HL-60 (cell line): ENCODE measurements around the gene DLK1.

Experiments used
- DNase-seq, 2 experiments: peaks; one replicate each; pipeline ENCODE4 v3.0.0-alpha.2; 2010 to 2020; ENCODE audit warnings: low read depth in 1 of 2, low spot score in 1 of 2
- H3K27ac ChIP-seq: fragments of 250-450 bp; sonication (Bioruptor Pico); replicated peaks from 2 replicates; pipeline ENCODE4 v1.5.1; 2020; ENCODE audit warnings: mild to moderate bottlenecking, moderate library complexity
- H3K27me3 ChIP-seq: fragments of 250-450 bp; sonication (Bioruptor Pico); 2 replicates; pipeline ENCODE4 v1.5.1; 2021; ENCODE audit warnings: mild to moderate bottlenecking, moderate library complexity; ENCODE audit not compliant: insufficient read depth, poor library complexity, severe bottlenecking
- H3K4me3 ChIP-seq: replicated peaks from 2 replicates; pipeline ENCODE4 v1.5.1; 2011; ENCODE audit warnings: mild to moderate bottlenecking, control low read depth, low read length; ENCODE audit not compliant: insufficient read depth
- CTCF ChIP-seq: IDR thresholded peaks from one replicate; pipeline ENCODE4 v1.5.1; 2011; ENCODE audit warnings: low read length, control low read depth, inconsistent platforms; ENCODE audit not compliant: insufficient read depth
- GABPA ChIP-seq: IDR thresholded peaks from 2 replicates; pipeline ENCODE4 v1.6.1; 2012; ENCODE audit warnings: low read depth
- POLR2AphosphoS5 ChIP-seq: IDR thresholded peaks from 2 replicates; pipeline ENCODE4 v1.6.1; 2012; ENCODE audit warnings: low read depth
- REST ChIP-seq: IDR thresholded peaks from 2 replicates; pipeline ENCODE4 v1.6.1; 2012; ENCODE audit warnings: low read depth; ENCODE audit not compliant: insufficient replicate concordance
- SPI1 ChIP-seq: IDR thresholded peaks from 2 replicates; pipeline ENCODE4 v1.6.1; 2012; ENCODE audit warnings: low read depth, mild to moderate bottlenecking, borderline replicate concordance

The DLK1 gene

GRCh38 chr14:100767788-100768536, 41.3 kb downstream of the DLK1 start:
- H3K27ac ChIP-seq, result no peak overlapping the region
- no peak for DNase-seq
- TF ChIP-seq CTCF (no peak), REST (no peak), POLR2AphosphoS5 (no peak), SPI1 (no peak), GABPA (no peak)

GRCh38 chr14:100769035-100769939, 42.6 kb downstream of the DLK1 start:
- Histone ChIP-seq H3K4me3 (no peak overlapping the region), H3K27ac (no peak overlapping the region), H3K27me3 (no peaks in the 10 kb centered on the region)
- TF ChIP-seq SPI1, result no peak
- no peak for TF ChIP-seq POLR2AphosphoS5
- no peak for TF ChIP-seq REST
- no peak for TF ChIP-seq GABPA
- no peak for TF ChIP-seq CTCF
- DNase-seq, result no peak

More at GRCh38 chr14:100767788-100768536, 41.3 kb downstream of the DLK1 start:
- Histone ChIP-seq H3K27me3 (no peaks in the 10 kb centered on the region), H3K4me3 (no peak overlapping the region)

GRCh38 chr14:100770046-100770445, 43.4 kb downstream of the DLK1 start:
- no peaks in the 10 kb centered on the region for H3K27me3 ChIP-seq

More at GRCh38 chr14:100770046-100770445, 43.4 kb downstream of the DLK1 start:
- TF ChIP-seq GABPA (no peak), REST (no peak), CTCF (no peak), POLR2AphosphoS5 (no peak), SPI1 (no peak)
- Histone ChIP-seq H3K4me3 (no peak overlapping the region), H3K27ac (no peak overlapping the region)
- no peak for DNase-seq
